CD4-positive, alpha-beta T cell (primary cell): ENCODE results near the gene FNDC3B. TPM values are rescaled to one million over a fixed set of nuclear protein-coding genes. Genes with fewer than 3 reads are reported as not detected.

ENCODE experiments used
- ATAC-seq: fragments of 200-7000 bp; cut with Tn5 transposase; one replicate; pipeline ENCODE4 v1.10.0; 2022; ENCODE audit warnings: mild to moderate bottlenecking; ENCODE audit not compliant: poor library complexity
- CTCF ChIA-PET: fragments of 350-600 bp; sonication (Branson Sonifier 250); formaldehyde crosslinking; loops from one replicate; lab custom pipeline; 2021; ENCODE audit warnings: antibody characterized with exemption, inconsistent platforms; lab: Charles Lee
- POLR2A ChIA-PET: fragments of 350-600 bp; sonication (Branson Sonifier 250); formaldehyde crosslinking; loops from one replicate; lab custom pipeline; 2021; ENCODE audit warnings: antibody characterized with exemption, inconsistent platforms; lab: Charles Lee
- DNase-seq, 14 experiments: peaks; one replicate each; pipeline ENCODE4 v3.0.0-alpha.2; 2013 to 2020; ENCODE audit warnings: mixed read lengths in 2 of 14
- H3K27ac ChIP-seq, 2 donors: one replicate each; pipeline versions ENCODE4 v1.5.1 to v1.7.0; 2013; ENCODE audit warnings: low read length in 2 of 2, low read depth in 1 of 2, mild to moderate bottlenecking in 1 of 2
- H3K27me3 ChIP-seq, 2 experiments: 1 replicate in 1 of 2; 2 replicates in 1 of 2; pipeline versions ENCODE4 v1.6.1 to v1.7.0; 2013; ENCODE audit warnings: low read length in 2 of 2, control low read depth in 1 of 2, mild to moderate bottlenecking in 1 of 2, moderate library complexity in 1 of 2; ENCODE audit not compliant: insufficient read depth in 2 of 2, control insufficient read depth in 1 of 2
- H3K36me3 ChIP-seq: one replicate; pipeline ENCODE4 v1.6.1; 2013; ENCODE audit warnings: low read length, control low read depth; ENCODE audit not compliant: insufficient read depth
- H3K4me1 ChIP-seq: one replicate; pipeline ENCODE4 v1.6.1; 2013; ENCODE audit warnings: low read length, control low read depth; ENCODE audit not compliant: insufficient read depth
- H3K4me3 ChIP-seq: one replicate; pipeline ENCODE4 v1.5.1; 2013; ENCODE audit warnings: mild to moderate bottlenecking, low read length, moderate library complexity
- H3K9me3 ChIP-seq, 2 experiments: 1 replicate in 1 of 2; 2 replicates in 1 of 2; pipeline versions ENCODE4 v1.6.1 to v1.7.0; 2013; ENCODE audit warnings: low read length in 2 of 2, mild to moderate bottlenecking in 2 of 2, control low read depth in 1 of 2, moderate library complexity in 1 of 2; ENCODE audit not compliant: control insufficient read depth in 1 of 2, insufficient read depth in 1 of 2
- H3K27ac Mint-ChIP-seq: one replicate; pipeline ENCODE4 v1.8.0; 2020; ENCODE audit warnings: mixed read lengths
- H3K27me3 Mint-ChIP-seq: one replicate; pipeline ENCODE4 v1.8.0; 2021; ENCODE audit warnings: mixed read lengths
- H3K36me3 Mint-ChIP-seq: one replicate; pipeline ENCODE4 v1.8.0; 2021; ENCODE audit warnings: low read depth, mixed read lengths
- H3K4me1 Mint-ChIP-seq: one replicate; pipeline ENCODE4 v1.8.0; 2021; ENCODE audit warnings: low read depth, mixed read lengths
- H3K4me3 Mint-ChIP-seq: one replicate; pipeline ENCODE4 v1.8.0; 2020; ENCODE audit warnings: mild to moderate bottlenecking, mixed read lengths
- H3K9me3 Mint-ChIP-seq: one replicate; pipeline ENCODE4 v1.8.0; 2020; ENCODE audit warnings: mixed read lengths
- CTCF ChIP-seq: fragments of 200-600 bp; IDR thresholded peaks from one replicate; pipeline ENCODE4 v1.8.0; 2022; ENCODE audit warnings: antibody characterized with exemption, mild to moderate bottlenecking
- intact Hi-C, 2 experiments: fragments of 100-400 bp; cut with DNase I in 1 of 2; cut with micrococcal nuclease in 1 of 2; formaldehyde crosslinking; loops; one replicate each; pipeline versions ENCODE4 v1.15.1 to v1.9.0; 2023 to 2025; cut with DNase I, micrococcal nuclease
- total RNA-seq, 174 experiments: library from RNA in 2 of 174; stranded (reverse) in 2 of 174; gene quantifications; one replicate each; pipeline ENCODE4 v1.2.3 and lab custom pipeline; 2021 to 2026

FNDC3B gene
- total RNA-seq, 2 experiments from 2014 or later: 26.1 to 28.7 TPM

- Mint-ChIP-seq H3K36me3 (peaks cover 11% of the 10 kb centered on the region), H3K4me1 (no peaks in the 10 kb centered on the region), H3K27ac (no peak overlapping the region), H3K9me3 (no peaks in the 10 kb centered on the region), H3K27me3 (no peaks in the 10 kb centered on the region), H3K4me3 (no peak overlapping the region)
- POLR2A ChIA-PET: no interaction called here
- Histone ChIP-seq H3K27me3 (no peaks in the 10 kb centered on the region), H3K36me3 (no peaks in the 10 kb centered on the region), H3K4me3 (no peak overlapping the region), H3K4me1 (no peaks in the 10 kb centered on the region), H3K9me3 (no peaks in the 10 kb centered on the region), H3K27ac (no peak overlapping the region)
- TF ChIP-seq CTCF: no peak
- DNase-seq (no peak), ATAC-seq (no peak)
- intact Hi-C loops: loop anchor here (5.0 to 10.0 kb wide), 2 partner anchors 238 to 240 kb away; partner anchors contain the start of gene FNDC3B (in 2 of the 2)
- CTCF ChIA-PET: interaction anchor here (1.5 kb wide), 1 partner anchor 15 kb away, joined by 3 read pairs; no protein-coding TSS in a partner anchor
These were observed 235.5 kb downstream of the FNDC3B start for GRCh38 chr3:172274906-172275305.

GRCh38 chr3:172275586-172275985, 236.2 kb downstream of the FNDC3B start:
- no peak for TF ChIP-seq CTCF
- CTCF ChIA-PET: interaction anchor here (1.5 kb wide), 1 partner anchor 16 kb away, joined by 3 read pairs; no protein-coding TSS in a partner anchor
- no peak overlapping the region for H3K4me3 ChIP-seq
- intact Hi-C loops: loop anchor here in 1 of 2 experiments (10.0 kb wide), 1 partner anchor 241 kb away; the partner anchor contains the start of gene FNDC3B
- no peaks in the 10 kb centered on the region for H3K27me3 Mint-ChIP-seq
- no peak overlapping the region for H3K4me3 Mint-ChIP-seq
- no peaks in the 10 kb centered on the region for H3K27me3 ChIP-seq
- no peak overlapping the region for H3K27ac ChIP-seq
- POLR2A ChIA-PET: interaction anchor here (0.6 kb wide), 1 partner anchor 24 kb away, joined by 3 read pairs; no protein-coding TSS in a partner anchor
- no peaks in the 10 kb centered on the region for H3K4me1 ChIP-seq
- no peaks in the 10 kb centered on the region for H3K9me3 ChIP-seq
- DNase-seq (no peak), ATAC-seq (no peak)
- no peaks in the 10 kb centered on the region for H3K9me3 Mint-ChIP-seq
- no peak overlapping the region for H3K27ac Mint-ChIP-seq
- no peaks in the 10 kb centered on the region for H3K36me3 ChIP-seq
- H3K36me3 Mint-ChIP-seq: peaks cover 13% of the 10 kb centered on the region
- H3K4me1 Mint-ChIP-seq: no peaks in the 10 kb centered on the region

DNA sequence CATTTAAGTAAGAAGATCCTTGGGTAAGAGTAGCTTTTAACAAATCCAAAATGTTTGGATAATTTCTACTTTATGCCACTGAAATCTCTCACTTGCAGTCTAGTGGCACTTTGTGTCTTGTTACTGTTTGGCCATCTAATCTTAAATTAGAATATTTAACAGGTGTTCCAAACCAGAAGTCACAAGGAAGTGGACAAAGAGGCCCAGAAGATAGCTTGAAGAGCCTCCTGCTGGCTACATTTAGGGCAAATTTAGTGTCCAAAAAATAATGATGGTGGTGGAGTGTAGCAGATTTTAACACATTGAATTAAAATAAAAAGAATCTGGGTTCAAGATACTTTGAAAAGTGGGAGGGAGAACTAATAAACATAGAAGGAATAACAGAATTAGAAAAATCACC, 236.7 kb downstream of the FNDC3B start:
- Histone ChIP-seq H3K27ac (no peak overlapping the region), H3K4me1 (no peaks in the 10 kb centered on the region), H3K9me3 (no peaks in the 10 kb centered on the region), H3K36me3 (no peaks in the 10 kb centered on the region), H3K4me3 (no peak overlapping the region), H3K27me3 (no peaks in the 10 kb centered on the region)
- peak in 1 of 14 experiments; percentile 26 for DNase-seq
- TF ChIP-seq CTCF: peak; percentile 9
- H3K4me3 Mint-ChIP-seq: no peak overlapping the region
- no peaks in the 10 kb centered on the region for H3K27me3 Mint-ChIP-seq
- no peaks in the 10 kb centered on the region for H3K9me3 Mint-ChIP-seq
- intact Hi-C loops: loop anchor here in 1 of 2 experiments (10.0 kb wide), 1 partner anchor 241 kb away; the partner anchor contains the start of gene FNDC3B
- H3K27ac Mint-ChIP-seq: no peak overlapping the region
- ChIA-PET CTCF (no interaction called here), POLR2A (interaction anchor here (0.6 kb wide), 1 partner anchor 24 kb away, joined by 3 read pairs; no protein-coding TSS in a partner anchor)
- H3K36me3 Mint-ChIP-seq: peaks cover 7% of the 10 kb centered on the region
- no peaks in the 10 kb centered on the region for H3K4me1 Mint-ChIP-seq
- no peak for ATAC-seq
